Kasumi-1 (cell line): ENCODE measurements around the gene ZNF761.
"Not testable (repeated sequence)": the region's sequence is repeated elsewhere in the genome, so short reads cannot be mapped to it uniquely, and the experiment has no call there.

Source experiments
- DNase-seq, 2 experiments: peaks; one replicate each; lab custom pipeline; 2025; lab: John Stamatoyannopoulos, UW

ZNF761 gene

DNA sequence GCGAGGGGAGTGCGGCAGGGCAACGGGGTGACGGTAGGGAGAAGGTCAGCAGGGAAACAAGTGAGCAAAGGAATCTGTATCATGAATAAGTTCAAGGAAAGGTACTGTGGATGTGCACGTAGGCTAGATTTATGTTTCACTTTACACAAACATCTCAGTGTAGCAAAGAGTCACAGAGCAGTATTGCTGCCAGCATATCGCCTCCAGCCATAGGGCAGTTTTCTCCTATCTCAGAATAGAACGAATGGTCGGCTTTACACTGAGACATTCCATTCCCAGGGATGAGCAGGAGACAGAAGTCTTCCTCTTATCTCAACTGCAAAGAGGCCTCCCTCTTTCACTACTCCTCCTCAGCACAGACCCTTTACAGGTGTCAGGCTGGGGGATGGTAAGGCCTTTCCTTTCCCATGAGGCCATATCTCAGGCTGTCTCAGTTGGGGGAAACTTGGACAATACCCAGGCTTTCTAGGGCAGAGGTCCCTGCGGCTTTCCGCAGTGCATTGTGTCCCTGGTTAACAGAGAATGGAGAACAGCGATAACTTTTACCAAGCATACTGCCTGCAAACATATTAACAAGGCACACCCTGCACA, 28.4 kb downstream of the ZNF761 start:
- DNase-seq: not testable (repeated sequence)

DNA sequence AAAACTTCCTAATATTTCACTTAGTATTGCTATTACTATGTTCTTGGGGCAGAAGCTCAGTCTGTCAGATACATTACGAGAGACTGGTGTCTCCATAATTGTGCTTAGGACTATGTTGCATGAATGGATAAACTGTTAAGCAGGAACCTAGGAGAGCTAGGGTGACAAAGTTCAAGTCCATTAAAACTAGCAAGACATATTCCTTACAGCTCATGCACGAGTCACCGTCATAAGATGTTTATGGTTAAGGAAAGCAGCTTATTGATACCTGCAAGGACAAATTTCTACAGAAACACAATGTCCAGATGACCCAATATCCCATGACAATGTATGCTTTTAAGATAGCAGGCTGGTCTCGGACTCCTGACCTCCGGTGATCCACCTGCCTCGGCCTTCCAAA, 30.1 kb downstream of the ZNF761 start:
- DNase-seq: no peak

DNA sequence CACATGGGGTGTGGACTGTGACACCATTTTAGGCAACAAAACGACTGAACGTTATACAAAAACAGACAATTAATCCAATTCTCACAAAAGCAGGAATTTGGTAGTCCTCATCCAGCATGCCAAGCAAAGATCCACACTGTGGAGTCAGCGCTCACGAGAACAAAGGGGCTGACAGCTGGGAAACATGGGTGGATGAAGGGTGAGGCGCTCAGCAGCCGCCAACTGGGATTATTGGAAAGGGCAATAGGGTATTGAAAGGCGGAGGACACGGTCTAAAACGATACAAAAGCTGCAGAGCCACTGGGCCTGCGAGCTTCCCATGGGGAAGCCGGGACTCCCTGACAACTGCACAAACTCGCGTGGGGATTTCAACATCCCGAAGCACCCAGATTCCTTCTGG, 31.1 kb downstream of the ZNF761 start:
- DNase-seq: no peak

DNA sequence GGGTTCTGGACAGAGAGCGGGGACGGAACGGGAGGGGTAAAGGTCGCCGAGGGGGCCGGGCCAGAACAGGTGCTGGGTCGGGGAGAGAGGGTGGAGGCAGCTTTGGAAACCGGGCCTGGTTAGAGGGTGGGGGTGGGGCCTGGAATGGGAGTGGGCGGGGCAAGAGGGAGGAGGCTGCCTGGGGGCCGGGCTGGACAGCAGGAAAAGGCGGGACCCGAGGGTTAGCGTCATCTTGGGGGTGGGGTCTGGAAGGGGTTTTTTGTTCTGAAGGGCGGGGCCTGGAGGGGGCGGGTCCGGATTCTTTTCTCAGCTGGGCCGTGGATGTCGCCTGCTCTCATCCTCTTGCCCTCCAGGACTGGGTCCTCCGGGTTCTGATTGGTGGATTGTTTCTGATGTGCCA, 31.5 kb downstream of the ZNF761 start:
- no peak for DNase-seq

DNA sequence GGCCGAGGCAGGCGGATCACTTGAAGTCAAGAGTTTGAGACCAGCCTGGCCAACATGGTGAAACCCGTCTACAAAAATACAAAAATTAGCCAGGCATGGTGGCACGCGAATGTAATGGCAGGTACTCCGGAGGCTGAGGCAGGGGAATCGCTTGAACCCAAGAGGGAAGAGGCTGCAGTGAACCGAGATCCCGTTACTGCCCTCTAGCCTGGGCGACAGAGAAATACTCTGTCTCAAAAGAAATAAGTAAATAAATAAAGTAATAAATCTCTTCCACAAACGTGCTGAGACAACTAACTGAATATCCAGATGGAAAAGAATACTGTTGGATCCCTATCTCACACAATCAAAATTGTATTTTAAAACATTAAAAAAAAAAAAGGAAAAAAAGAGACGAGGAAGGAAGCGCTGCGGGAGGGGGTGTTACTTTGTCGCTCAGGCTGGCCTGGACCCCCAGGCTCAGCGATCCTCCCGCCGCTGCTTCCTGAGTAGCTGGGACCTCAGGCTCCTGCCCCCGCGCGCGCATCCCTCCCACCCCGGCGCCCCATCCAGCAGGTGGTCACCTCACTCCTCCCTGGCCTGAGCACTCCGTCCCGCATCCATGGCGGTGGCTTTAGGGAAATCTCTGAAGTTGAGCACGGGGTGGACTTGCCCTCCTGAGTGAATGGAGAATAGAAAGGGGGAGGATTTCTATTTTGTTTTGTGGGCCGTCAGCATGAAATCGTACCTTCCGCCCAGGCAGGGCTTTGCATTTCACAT, 35.1 kb downstream of the ZNF761 start:
- DNase-seq: no peak

DNA sequence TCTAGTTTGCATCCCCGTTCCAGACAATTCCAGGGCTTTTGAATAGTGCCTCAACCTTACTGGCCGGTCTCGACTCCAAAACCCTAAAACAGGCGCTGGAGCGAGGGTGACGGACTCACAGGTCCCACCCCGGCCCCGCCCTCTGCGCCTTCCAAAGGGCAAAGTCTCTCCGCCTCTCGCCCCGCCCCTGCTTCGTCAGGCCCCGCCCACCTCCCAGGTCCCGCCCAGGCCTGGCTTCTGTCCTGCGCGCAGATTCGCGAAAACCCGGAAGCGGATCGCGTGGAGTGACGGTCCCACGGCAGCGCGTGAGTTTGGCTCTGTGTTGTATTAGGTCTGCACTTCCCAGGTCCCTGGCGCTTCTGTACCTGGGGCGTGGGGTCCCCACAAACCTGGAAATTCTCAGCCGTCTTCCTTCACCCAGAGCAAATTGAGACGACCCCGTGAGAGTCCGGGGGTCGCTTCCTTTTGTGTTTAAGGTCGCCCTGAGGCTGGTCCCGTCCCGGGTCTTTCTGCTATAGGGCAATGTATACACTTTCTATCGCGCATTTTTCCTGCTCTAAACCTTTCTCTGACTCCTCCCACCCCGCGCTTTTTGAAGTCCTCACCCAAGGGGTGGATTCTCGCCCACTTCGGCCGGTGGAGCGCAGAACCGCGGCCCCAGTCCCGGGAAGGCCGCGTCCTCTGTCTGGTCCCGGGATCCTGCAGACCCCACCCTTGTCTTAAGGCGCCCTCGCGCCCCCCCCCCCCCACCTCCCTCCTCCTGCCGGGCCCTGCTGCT, 35.9 kb downstream of the ZNF761 start, which contains the start of gene ZNF813:
Gene ZNF813 (plus strand): TSS at position 249 of the 778 bp plus-strand sequence. CDS start 16,090 bp downstream, outside the sequence.
- DNase-seq: no peak

DNA sequence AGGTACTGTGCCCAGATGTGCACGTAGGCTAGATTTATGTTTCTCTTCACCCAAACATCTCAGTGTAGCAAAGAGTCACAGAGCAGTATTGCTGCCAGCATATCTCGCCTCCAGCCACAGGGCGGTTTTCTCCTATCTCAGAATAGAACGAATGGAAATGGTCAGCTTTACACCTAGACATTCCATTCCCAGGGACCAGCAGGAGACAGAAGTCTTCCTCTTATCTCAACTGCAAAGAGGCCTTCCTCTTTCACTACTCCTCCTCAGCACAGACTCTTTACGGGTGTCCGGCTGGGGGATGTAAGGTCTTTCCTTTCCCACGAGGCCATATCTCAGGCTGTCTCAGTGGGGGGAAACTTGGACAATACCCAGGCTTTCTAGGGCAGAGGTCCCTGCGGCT, 36.8 kb downstream of the ZNF761 start:
- DNase-seq: not testable (repeated sequence)

DNA sequence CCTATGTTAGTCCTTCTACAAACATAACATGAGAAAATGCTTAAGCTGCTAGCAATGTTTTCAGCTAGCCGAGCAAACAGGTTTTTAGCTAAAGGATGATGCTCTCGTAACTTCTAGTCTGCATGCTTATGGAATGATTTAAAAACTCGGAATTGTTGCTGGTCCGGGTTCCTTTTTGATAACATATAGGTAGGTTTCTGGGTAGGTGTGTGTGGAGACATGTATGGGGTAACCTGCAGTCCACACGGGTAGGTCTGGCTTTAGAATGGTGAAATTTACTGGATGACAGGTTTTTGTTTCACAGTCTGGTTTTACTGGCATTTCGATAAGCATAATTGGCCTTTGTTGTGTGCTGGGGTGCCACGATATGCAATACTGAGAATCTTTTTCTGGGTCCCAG, 40.1 kb downstream of the ZNF761 start:
- no peak for DNase-seq

DNA sequence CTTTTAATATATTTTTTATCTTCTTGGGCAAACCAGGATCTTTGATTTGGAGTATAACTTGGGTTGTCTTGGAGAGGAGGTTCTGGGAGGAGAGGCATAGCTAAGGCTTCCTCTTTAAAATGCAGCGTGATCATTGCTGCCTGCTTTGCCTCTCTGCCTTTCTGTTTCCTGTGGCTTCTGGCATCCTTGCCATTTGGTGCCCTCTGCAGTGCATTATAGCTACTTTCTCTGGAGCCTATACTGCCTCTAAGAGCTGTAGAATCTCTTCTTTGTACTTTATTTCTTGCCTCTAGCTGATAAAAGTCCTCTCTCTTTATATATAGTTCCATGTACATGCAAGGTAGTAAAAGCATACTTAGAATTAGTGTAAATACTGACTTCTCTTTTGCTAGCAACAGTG, 43.0 kb downstream of the ZNF761 start:
- not testable (repeated sequence) for DNase-seq

DNA sequence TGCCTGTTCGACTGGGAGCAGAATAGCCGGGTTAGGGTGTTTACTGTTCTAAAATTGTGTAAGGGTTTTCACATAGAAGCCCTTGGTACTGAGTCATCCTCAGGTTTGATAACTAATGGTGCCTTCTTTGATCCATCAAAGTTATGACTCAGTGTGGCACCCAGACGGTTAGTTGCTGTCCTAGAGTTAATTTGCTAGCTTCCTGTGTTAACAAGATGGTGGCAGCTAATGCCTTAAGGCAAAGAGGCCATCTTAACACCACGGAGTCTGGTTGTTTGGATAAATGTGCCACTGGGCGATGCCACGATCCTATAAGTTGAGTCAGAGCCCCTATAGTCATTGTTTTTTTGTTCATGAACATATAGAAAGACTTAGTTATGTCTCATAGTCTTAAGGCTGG, 43.7 kb downstream of the ZNF761 start:
- DNase-seq: not testable (repeated sequence)

DNA sequence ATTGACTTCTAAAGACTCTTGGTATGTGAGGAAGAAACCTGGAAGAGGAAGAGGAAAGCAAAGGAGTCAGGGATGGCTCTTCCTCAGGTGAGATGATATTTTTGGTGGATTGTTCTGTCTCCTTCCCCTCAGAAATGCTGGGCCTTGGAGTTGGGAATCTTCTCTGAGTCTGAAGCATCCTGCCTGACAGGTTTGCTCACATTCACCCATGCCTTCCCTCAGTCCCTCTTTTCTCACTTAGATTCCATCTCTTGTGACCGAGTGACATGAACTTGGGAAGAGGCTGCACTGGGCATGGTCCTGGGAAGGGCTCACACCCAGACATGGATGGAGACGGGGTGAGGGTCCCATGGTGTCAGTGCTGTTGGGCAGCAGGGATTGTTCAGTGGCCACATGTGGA, 52.0 kb downstream of the ZNF761 start:
- not testable (repeated sequence) for DNase-seq

DNA sequence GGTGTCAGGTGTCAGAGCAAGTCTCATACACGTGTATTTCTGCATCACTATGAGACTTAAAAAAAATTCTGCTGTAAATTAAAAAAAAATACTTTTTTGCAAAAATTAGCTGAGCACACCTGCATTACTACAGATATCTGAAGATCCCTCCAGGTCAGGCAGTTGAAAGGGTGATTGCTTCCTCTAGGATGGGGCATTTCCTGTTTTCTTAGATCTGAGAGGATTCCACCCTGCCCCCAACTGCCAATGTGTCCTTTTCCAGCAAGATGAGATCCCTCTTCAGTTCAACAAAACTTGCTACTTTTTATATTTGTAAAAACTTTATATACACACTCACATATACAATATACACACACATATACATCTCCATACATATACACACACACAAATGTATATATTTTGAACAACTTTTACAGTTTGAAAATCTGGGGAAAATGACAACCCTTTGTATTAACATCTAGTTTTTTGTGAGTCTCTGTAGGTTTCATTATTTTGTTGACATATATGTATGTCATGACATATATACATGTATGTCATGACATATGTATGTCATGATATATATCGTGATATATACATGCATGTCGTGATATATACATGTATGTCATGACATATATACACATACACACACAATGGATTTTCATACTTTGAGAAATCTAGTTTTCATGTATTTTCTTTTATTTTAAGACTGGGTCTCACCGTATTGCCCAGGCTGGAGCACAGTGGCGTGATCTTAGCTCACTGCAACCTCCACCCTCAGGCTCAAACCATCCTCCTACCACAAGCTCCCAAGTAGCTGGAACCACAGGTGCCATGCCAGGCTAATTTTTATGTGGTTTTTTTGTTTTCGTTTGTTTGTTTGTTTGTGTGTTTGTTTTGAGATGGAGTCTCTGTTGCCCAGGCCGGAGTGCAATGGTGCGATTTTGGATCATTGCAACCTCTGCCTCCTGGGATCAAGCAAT, 53.5 kb downstream of the ZNF761 start:
- no peak for DNase-seq

DNA sequence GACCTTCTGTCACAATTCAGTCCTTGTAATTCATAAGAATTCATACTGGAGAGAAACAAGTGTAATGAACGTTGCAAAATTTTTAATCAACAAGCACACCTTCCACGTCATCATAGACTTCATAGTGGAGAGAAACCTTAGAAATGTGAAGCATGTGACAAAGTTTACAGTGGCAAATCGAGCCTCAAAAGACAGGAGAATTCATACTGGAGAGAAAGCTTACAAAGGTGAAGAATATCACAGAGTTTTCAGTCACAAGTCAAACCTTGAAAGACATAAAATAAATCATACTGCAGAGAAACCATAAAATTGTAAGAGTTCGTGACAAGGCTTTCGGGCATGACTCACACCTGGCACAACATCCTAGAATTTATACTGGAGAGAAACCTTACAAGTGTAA, 60.4 kb downstream of the ZNF761 start:
- no peak for DNase-seq

DNA sequence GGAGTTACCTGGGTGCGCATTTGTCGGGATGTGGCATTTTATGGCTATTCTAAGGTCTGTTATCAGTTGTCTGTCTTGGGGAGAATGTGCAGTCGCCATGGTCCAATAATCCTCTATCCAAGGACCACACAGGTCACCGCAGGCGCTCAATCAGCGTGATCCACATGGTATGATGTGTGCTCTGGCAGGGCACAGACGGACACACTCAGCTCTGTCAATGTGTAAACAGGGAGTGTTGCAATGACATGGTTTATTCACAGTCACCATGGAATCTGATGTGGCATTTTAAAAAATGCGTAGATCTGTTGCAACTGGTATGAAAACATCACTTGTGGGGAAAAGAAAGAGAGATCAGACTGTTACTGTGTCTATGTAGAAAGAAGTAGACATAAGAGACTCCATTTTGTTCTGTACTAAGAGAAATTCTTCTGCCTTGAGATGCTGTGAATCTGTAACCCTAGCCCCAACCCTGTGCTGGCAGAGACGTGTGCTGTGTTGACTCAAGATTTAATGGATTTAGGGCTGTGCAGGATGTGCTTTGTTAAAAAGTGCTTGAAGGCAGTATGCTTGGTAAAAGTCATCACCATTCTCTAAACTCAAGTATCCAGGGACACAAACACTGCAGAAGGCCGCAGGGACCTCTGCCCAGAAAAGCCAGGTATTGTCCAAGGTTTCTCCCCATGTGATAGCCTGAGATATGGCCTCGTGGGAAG, 65.7 kb downstream of the ZNF761 start:
- DNase-seq: not testable (repeated sequence)

DNA sequence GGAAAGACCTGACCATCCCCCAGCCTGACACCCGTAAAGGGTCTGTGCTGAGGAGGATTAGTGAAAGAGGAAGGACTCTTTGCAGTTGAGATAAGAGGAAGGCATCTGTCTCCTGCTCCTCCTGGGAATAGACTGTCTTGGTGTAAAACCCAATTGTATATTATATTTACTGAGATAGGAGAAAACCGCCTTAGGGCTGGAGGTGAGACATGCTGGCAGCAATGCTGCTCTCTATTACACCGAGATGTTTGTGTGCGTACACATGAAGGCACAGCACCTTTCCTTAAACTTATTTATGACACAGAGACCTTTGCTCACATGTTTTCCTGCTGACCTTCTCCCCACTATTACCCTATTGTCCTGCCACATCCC, 66.2 kb downstream of the ZNF761 start:
- not testable (repeated sequence) for DNase-seq

DNA sequence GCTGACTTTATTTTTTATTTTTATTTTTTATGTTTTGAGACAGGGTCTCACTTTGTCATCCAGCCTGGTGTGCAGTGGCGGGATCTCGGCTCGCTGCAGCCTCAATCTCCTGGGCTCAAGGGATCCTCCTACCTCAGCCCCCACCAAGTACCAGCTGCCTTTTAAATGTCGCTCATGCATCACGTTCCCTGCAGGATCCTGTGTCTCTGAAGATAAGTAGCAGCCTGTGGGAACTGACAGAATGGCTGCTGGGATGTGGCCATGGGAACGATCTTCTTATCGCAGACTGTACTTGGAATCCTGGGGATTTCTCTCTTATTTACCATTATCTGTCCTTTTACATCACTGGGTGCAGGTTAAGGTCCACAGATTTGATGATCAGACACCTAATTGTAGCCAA, 71.4 kb downstream of the ZNF761 start:
- DNase-seq: not testable (repeated sequence)

DNA sequence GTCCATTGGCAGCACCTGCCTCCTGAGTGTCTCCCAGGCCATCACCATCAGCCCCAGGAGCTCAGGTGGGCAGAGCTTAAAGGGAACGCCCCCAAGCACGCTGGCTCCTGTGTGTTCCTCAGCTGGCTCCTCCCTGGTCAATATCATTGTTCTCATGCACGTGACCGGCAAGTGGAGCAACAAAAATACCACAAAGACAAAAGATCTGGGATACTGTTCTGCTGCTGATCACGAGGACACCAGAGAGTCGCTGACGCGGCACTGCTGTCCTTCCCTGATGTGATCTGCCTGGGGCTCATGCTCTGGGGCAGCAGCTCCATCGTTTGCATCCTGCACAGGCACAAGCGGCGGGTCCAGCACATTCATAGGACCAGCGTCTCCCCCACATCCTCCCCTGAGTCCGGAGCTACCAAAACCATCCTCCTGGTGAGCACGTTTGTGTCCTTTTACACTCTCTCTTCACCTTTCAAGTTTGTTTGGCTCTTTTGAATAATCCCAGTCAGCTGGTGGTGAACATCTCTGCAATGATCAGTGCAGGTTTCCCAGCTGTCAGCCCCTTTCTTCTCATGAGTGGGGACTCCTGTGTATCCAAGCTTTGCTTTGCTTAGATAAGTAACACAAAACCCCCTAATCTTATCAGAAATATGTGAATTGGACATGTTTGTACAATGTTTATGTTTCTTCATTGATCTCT, 72.0 kb downstream of the ZNF761 start:
- not testable (repeated sequence) for DNase-seq

DNA sequence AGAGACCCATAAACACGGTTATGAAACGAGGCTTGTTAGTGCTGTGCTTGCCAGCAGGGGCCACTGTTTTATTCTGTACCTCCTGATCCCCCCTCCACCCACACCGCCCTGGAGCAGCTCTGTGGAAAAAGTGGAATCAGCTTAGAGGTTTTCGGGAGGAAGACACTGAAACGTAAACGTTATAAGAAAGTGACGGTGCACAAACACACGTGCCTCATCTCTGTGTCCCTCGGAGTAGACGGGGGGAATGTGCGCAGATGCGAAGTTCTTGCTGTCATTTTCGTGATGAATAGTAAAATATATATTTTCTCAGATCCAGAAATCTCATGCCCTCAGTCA, 72.5 kb downstream of the ZNF761 start:
- DNase-seq: not testable (repeated sequence)

DNA sequence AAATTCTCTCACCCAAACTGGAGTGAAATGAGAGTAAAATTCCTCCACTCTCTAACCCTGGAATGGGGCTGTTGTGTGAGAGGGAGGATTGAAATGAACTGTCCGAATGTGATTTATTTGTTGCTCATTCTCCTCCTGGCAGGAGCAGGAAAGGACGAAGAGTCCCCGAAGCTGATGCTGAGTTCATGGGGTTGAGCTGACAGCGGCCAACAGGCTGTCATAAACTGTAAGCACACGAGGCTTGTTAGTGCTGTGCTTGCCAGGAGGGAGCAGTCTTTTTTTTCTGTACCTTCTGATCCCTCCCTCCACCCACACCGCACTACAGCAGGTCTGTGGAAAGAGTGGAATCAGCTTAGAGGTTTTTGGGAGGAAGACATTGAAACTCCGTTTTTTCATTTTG, 73.1 kb downstream of the ZNF761 start:
- DNase-seq: no peak

DNA sequence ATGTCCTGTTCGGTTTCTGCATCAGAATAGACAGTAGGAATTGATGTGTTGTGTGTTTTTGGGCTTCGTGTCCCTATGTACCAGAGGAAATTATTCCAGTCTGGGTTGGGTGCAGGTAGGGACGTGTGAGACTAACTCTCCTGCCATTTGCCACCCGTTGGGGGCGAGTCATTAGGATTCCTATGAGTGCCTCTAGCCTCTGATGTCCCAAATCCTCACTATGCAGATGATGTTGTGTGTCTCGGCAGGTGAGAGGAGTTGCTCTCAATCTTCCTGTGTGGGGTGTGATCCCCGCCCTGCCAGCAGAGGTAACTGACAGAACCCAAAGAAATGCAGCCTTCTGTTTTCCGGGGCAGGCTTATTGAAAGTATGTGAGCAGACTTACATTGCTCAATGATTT, 74.9 kb downstream of the ZNF761 start:
- no peak for DNase-seq
